A673 (cell line): ENCODE measurements around the gene MECR.

ENCODE experiments used
- CTCF ChIP-seq: fragments of 300-800, 200-600 bp; sonication (generic); conservative IDR thresholded peaks from 2 replicates; pipeline ENCODE4 v1.5.1; 2017; ENCODE audit warnings: low read depth, mild to moderate bottlenecking, antibody characterized with exemption, low read length, moderate library complexity, mixed read lengths
- EZH2 ChIP-seq: fragments of 200-600 bp; sonication (generic); IDR thresholded peaks from 2 replicates; pipeline ENCODE4 v1.6.1; 2017; ENCODE audit warnings: borderline replicate concordance, low read depth, mild to moderate bottlenecking, mixed read lengths, antibody characterized with exemption, low read length; ENCODE audit not compliant: poor library complexity, severe bottlenecking

- peak; percentile 86 for TF ChIP-seq CTCF
- TF ChIP-seq EZH2, result no peak
These were observed 49.1 kb downstream of the MECR start, which contains the start of gene SRSF4 for GRCh38 chr1:29181413-29182225.
